HK-2 (cell line): ENCODE data around the gene CDC26.
"Not testable (repeated sequence)": the region's sequence is repeated elsewhere in the genome, so short reads cannot be mapped to it uniquely, and the experiment has no call there.

ENCODE experiments used
- DNase-seq: peaks from one replicate; pipeline ENCODE4 v3.0.0-alpha.2; 2018; ENCODE audit not compliant: unreplicated experiment

CDC26 gene

DNA sequence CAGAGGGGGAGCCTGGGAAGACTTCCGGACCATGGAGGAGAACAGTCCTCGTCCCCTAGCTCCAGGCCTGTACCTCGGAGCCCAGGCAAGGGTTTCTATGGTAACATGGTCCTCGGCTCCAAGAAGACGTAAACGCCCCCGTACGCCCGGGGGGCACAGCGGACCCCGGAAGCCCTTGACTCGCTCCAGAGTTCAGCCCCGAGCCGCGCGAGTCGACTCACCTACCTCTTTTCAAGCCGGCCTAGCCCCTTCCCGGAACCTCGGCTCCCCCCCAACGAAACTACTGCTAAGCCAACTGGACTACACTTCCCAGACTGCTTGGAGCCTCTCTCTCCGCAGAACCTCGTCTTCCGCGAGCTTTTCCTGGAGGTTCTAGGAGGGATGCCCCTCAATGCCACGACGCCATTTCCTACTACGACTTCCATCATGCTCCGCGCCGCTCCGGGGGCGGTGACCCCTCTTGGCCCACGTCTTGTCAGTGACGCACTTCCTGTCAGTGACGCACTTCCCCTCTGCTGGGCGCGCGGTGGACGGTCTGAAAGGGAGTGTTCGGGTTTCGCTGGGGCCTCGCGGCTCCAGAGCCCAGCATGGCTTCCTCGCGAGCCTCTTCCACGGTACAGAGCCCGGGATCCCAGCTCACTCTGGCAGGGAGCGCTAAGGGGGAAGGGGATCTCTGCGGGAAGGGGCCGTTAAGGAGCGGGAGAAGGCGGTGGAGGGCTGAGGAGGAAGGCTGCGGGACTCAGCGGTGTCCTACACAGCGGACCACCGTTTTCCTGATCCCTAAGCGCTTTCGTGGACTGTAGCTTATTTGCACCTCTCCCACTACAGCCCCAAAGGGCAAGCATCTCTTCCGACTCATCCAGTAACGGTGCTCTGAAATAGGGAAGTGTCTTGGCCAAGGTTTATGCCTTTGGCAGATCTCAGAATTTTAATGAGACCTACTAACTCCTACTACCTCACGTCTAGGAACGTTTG is at the start of gene CDC26, which contains the start of gene PRPF4:
CDC26 (minus strand) TSS at position 416 of the 975 bp plus-strand sequence. CDS start 3,065 bp downstream, outside the sequence.
PRPF4 (plus strand) TSS at position 502 of the 975 bp plus-strand sequence; CDS start at position 588, 86 bp downstream.
- DNase-seq = peak; percentile 98

DNA sequence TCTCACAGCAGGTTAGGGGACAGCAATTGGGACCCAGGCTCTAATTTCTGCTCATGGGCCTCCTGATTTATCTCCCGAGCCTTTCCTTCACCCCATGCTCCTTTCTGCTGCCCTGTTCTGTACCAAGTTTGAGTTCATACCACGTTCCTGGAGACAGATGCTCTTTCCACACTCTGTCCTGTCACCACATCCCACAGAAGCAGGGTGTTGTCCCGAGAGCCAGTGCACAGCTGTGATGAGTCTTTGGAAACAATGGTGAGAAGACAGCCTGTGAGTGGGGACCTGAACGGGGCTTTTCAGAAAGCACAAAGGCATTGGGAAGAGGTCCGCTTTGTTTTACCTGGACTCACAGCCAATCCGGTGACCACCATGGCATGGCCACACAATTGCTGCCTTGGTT is 47.3 kb upstream of the CDC26 start:
- no peak for DNase-seq

DNA sequence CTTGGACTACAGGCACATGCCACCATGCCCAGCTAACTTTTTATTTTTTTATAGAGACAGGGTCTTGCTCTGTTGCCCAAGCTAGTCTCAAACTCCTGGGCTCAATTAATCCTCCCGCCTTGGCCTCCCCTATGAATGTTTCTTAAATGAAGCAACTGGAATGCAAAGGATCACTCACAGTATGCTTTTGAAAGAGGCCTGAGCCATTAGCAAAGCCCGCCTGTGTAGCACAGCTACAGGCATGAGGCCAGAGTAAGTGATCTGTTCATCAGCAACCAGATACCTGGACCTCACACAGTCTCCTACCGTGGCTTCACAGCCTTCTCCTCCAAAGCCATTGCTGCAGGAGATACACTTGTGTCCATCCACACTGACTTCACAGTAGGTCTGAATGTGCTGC is 44.7 kb upstream of the CDC26 start:
- no peak for DNase-seq

DNA sequence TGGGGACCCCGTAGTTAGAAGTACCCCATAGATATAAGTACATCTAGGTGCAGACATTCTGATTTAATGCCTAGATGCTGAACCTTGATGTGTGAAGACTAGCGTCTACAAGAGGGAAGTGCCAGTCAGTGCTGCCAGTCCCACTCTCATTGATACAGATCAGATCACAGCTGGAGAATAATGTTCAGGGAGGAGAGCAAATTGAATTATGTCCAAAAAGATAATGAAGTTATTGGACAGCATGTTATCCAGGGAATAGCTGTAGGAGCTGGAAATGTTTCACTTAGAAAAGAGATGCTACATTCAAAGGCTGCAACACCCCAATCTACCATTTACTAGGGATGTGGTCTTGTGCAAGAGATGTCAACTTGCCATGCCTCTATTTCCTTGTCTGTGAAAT is 43.7 kb upstream of the CDC26 start:
- no peak for DNase-seq

DNA sequence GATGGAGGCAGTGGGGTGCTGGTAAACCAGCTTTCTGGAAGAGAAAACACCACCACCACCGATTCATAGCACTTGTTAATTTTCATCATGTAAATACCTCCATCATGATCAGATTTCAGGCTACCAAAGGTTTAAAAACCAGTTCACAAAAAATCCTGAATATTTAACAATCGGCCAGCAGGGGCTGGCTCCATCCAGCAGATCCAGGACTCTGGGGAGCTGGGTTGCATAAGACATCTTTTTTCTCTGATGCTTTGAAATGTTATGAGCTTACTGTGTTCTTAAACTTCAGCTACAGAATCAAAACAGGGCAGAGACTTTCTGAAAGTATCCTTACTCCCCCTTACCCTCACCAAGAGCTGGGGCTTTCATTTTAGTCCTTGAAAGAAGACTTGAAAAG is 42.4 kb upstream of the CDC26 start:
- no peak for DNase-seq

DNA sequence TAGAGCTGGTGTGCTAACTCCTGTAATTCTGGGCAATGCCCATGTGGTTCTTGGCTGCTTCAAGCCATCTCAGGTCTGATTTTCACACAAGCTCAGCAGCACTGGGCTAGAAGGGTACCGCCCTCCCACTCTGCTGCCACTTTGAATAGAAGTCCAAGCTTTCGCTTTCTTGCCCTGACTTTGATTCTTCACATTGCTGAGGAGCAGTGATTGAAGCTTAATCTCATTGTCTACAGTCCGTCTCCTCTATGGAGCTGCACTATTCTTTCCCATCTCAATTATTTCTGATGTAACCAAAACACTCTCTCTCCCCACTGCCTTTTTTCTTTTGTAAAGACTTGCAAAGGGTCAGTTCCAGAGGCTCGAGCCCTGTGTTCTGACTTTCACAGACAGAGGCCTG is 40.7 kb upstream of the CDC26 start:
- no peak for DNase-seq

DNA sequence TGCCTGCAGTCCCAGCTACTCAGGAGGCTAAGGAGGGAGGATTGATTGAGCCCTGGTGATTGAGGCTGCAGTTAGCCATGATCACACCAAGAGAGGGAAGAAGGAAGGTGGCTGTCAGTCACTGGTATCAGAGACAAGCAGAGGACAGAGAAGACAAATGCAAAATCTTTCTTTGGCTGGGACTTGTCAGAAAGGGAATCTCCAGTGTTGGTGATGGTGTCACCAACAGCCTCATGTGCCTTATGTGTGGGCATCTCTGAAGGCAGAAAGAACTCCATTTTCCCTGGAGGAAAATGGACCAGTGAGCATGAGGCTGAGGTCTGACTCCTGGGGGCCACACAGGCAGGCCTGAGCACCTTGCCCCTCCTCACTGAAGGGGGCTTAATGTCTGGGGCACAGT is 39.9 kb upstream of the CDC26 start:
- no peak for DNase-seq

DNA sequence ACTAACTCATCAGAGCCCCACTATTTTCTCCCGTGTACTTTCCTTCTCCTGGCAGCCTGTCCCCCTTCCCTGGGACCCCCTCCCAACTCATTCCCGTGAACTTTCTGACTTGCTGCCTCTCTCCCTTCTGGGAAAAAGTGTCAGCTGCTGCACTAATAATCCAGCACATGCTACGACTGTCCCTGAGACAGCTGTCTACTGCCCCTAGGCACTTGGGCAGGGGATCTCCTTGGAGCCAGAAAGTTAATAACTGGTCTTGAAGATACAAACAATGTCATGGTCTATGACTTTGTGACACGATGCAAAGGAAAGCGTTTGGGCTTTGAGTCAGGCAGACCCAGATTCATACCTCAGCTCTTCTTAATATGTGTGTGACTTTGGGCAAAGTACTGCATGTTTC is 37.9 kb upstream of the CDC26 start:
- no peak for DNase-seq

DNA sequence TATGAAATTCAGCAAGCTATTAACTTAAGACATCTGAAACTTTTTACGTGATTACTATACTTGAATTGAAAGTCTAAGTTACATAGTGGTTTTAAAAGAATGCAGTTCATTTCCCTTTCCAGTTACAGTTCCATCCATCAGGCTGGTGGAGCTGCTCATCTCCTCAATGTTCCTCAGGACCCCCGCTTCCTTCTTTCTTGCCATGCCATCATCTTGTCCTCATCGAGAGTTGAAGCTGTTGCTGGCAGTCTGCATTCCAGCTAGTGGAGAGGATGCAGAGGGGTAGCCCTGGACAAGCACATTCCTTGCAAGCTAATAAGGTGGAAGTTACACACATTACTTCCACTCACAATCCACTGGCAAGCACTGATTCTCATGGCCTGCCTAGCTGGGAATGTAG is 36.6 kb upstream of the CDC26 start:
- no peak for DNase-seq

DNA sequence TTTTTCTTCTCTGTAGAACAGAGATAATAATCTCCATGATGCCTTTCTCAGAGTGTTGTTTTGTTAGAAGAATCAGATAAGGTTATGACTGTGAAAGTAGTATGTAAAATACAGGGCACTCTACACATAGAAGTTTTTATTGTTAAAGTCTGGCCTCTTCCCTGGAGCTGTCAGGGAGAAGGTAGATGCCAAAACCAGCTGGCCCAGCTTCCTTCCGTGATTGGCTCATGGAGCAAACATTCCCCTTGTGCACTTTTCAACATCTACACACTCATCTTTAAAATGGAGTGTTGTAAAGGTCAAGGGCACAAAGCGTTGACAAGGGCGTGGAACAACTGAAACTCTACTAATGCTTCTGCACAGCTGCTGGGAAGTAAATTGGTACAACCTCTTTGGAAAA is 35.2 kb upstream of the CDC26 start:
- no peak for DNase-seq

DNA sequence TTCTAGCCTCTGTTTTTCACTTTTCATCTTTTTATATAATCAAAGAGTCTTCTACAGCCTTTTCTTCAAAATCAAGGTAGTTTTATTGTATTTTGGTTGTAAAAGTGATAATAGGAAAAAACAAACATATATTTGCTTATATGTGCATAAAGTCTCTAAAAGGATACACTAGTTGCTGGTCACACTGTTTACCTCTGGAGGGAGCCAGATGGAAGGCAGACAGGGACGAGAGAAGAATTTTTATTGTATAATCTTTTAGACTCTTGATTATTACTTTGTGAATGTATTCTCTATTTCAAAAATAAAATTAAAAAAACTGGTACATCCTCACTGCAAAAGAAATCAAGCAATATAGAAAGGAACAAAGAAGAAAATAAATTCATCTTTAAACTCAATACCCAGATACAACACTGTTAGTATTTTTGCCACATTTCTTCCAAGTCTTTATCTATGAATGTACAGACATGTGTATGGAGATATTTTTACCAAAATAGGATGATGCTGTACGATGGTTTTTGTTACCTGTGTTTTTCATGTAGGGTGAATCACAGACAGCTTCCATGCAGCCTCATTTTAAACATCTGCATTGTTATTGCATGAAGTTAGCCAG is 33.9 kb upstream of the CDC26 start:
- DNase-seq = no peak

DNA sequence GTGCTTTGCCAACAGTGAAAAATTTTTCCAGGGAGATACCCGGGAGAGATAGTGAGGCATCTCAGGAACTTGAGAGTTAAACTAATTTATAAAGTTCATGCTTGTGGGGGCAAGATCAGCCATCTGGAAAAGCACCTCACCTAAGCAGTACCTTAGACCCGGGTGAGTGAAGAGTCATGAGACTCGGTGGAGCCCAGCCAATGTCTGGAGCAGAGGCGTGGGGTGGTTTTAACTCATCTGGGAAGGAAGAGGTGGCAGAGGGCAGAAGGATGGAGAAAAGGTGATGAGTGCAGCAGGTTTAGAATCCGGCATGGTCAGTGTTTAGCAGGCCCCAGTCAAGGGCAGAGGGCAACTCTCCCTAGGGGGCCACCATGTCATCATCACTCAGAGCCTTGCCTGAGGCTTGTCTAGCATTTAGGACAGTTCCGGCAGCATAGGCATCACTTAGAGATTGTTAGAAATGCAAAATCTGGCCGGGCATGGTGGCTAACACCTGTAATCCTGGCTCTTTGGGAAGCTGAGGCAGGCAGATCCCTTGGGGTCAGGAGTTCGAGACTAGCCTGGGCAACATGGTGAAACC is 32.1 kb upstream of the CDC26 start:
- DNase-seq = peak; percentile 53

DNA sequence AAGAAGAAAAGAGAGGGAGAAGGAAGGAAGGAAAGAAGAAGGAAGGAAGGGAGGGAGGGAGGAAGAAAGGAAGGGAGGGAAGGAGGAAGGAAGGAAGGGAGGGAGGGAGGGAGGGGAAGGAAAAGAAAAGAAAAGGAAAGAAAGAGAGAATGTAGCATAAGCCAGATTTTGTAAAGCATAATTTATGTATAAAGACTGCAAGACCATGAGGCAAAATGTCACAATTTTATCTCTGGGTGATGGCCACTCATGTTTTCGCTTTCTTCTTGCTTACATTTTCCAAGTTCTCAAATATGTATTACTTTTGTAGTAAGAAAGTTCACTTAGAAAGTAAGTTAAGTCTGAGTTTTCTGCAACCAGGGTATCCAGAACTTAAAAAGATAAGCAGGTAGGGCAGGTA is 31.2 kb upstream of the CDC26 start:
- no peak for DNase-seq

DNA sequence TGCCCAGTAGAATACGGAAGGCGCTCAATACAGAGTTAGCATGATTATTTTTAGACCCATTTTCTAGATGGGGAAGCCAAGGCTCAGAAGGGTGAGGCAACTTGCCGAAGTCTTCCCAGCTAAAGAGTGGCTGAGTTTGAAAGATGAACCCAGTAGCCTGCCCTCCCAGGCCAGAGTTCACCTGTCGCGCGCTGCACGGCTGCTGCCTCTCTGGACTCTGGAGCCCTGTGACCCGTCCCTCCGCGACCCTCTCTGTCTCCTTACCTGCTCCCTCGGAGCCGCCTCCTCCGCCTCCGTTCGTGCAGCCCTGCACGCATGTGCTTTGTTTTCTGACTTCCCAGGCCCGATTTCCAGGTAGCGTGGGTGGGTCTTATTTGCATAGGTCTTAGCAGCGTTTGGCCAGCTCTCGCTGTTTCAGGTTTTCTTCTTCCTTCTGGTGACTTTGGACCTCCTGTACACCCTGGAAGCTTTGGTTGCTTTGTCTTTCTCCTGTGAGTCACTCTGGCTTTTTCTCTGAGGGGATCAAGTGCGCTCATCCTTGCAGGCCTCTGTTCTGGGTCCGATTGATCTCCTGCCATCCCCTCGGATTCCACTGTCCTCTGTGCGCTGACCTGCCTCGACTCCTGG is 27.5 kb upstream of the CDC26 start, which contains the start of gene RNF183:
RNF183 (minus strand) TSS at position 585 of the 627 bp plus-strand sequence. CDS start 5,192 bp downstream, outside the sequence.
- no peak for DNase-seq

DNA sequence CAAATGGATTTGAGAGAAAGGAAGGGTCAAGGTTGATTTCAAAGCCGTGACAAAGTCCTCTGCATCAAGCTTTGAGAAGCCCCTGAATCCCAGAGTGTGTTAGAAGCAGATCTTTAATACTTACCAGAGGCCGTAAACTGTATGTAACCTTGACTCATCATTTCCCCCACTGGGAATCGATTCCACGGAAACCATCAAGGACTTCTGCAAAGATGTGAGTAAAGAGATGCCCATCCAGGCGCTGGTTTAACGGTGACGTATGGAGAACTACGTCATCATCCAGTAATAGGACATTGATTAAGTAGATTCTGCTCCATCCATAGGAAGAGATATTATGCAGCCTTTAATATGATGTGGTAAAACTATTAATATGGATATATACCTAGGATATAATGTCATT is 26.2 kb upstream of the CDC26 start:
- no peak for DNase-seq

DNA sequence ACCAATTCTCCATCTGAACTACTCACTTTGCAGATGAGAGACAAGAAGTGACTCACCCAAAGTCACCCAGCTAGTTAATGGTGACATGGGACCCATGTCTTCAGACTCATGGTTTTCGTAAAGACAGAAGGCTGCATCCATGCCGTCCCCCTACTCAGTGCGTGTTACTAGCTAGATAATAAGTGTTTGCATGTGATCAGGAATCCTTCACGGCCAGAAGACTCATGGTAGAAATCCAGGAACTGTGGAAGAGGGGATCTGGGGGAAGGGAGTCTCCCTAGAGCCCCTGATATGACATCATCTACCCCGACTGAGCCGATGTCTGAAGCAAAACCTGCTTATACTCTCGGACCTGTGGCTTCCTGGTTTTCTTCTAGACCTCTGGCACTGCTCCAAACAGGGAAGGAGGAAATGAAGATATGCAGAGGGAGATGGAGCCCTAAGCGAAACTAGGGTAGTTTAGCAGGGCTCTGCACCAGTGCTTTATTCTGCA is 24.5 kb upstream of the CDC26 start:
- DNase-seq = no peak

DNA sequence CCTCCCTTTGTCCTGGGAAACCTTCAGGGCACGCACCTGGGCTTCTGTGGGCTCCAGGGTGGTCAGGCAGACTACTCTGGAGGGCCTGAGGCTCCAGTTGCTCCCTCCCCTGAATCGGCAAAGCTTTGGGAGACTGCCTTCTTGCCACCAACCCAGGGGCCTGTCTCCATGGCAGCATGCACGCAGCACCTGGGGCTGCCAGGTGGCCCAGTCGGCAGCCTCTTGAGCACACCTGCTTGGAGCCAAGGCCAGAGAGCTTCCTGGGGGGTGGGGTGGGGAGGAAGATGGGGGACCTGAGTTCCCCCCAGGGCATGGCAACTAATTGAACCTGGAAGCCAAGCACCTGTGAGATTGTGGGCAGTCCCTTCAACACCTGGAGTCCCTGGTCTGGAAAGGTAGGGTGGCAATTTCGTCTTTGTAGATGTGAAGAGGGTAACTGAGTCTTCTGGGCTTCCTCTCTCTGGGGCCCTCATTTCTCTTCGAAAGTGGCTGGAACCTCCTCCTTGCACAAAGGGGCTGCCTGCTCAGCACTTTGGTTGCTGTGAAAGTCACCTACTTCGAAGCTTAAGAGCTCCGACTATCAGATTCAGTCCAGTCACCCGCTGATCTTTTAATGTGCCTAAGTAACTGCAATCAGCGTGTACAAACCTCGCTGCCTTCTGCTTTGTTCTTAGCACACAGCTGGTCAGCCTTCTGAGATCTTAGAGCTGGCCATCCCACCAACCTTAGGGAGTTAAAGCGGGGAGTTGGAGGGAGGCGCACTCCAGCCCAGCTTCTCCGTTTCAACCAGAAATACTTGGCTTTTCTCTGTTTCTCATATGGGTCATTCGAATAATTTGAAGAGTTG is 23.8 kb upstream of the CDC26 start:
- DNase-seq = no peak

DNA sequence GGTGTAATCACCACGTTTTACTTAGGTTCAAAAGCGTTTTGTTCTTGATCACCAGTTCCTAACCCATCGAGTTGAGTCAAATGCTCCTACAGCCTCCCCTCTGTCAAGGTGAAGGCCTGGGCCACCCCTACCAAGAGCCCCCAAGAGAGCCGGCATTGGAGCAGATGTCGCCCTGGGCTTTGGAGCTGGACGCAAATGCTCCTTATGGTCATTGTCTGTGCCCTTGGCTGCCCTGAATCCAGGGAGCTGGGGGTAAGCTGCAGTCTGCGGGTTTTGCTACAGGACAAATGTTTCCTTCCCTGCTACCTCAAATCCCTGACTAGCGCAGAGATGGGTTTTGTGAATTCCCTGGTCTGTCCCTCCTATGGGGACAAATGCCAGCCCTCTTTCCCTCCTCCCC is 22.9 kb upstream of the CDC26 start:
- DNase-seq = no peak

DNA sequence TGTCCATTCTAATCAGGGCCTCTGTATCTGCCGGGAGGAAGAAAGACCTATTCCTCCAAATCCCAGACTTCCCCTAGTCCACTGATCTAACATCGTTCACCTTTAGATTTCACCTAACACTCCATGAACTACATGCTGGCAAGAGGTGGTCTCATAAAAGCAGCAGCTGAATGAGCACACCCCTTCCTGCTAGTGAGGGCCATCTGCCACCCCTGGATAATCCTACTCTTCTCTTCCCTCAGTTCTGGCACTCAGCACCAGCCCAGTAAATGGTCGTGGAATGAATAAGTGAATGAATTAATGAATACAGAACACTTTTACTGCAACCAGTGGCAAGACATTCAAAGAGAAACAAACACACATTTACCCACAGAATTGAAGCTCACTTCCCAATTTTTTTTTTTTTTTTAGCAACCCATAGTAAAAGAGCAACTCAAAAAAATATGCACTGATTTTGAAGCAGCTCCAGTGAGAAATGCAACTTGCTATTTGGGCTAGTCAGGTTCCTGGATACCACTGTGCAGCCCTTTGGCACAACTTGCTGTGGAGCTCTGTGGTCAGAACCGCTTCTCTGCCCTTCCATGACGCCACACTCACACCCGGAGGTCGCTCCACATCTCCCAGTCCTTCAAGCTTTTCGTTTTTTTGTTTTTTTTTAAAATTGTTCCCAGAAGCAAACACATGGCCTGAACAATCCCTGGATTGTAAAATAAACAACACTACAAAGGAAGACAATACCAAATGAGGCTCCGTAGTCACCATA is 21.6 kb upstream of the CDC26 start:
- DNase-seq = no peak

DNA sequence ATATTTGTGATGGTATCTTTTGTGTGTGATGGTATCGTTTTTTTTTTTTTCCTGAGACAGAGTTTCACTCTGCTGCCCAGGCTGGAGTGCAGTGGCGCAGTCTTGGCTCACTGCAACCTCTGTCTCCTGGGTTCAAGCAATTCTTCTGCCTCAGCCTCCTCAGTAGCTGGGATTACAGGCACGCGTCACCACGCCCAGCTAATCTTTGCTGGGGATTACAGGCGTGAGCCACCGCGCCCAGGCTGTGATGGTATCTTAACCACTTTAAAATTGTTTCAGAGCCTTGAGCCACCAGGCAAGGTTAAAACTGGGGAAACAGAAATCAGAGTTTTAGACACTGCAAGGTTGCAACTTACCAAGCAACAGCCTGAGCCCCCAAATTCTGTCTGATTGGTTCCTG is 20.9 kb upstream of the CDC26 start:
- DNase-seq = not testable (repeated sequence)
